Panc1 (cell line): ENCODE results near the gene ALDH18A1. TPM values are rescaled to one million over a fixed set of nuclear protein-coding genes. Genes with fewer than 3 reads are reported as not detected.

Experiments
- ATAC-seq: fragments of 200-7000 bp; cut with Tn5 transposase; 2 replicates; pipeline ENCODE4 v1.9.1; 2020; ENCODE audit warnings: mild to moderate bottlenecking, moderate library complexity
- BruUV-seq: library from RNA; stranded (reverse); fragments of 400-500 nt; replicated peaks from 2 replicates; lab custom pipeline; 2021; lab: Mats Ljungman, UMichigan
- CTCF ChIA-PET: fragments of 300-600 bp; sonication (Branson Sonifier 250); formaldehyde crosslinking; loops from one replicate; lab custom pipeline; 2022; ENCODE audit warnings: antibody characterized with exemption; lab: Charles Lee
- POLR2A ChIA-PET: fragments of 300-600 bp; sonication (Branson Sonifier 250); formaldehyde crosslinking; loops from one replicate; lab custom pipeline; 2022; ENCODE audit warnings: antibody characterized with exemption; lab: Charles Lee
- DNase-seq: peaks from one replicate; pipeline ENCODE4 v3.0.0-alpha.2; 2010; ENCODE audit warnings: low read depth, low spot score
- H3K27ac ChIP-seq: 2 replicates; pipeline ENCODE4 v1.5.1; 2011; ENCODE audit warnings: mild to moderate bottlenecking, low read length, inconsistent platforms
- H3K27me3 ChIP-seq: fragments of 200-500 bp; sonication (Bioruptor generic); 2 replicates; pipeline ENCODE4 v1.6.0; 2014; ENCODE audit warnings: low read length, inconsistent platforms; ENCODE audit not compliant: control insufficient read depth, insufficient read depth
- H3K36me3 ChIP-seq: fragments of 200-500 bp; sonication (Bioruptor generic); 2 replicates; pipeline ENCODE4 v1.5.1; 2014; ENCODE audit warnings: inconsistent platforms, mild to moderate bottlenecking, low read length, moderate library complexity; ENCODE audit not compliant: control insufficient read depth, insufficient read depth
- H3K4me1 ChIP-seq: 2 replicates; pipeline ENCODE4 v1.5.1; 2011; ENCODE audit warnings: inconsistent platforms, mild to moderate bottlenecking, low read length, moderate library complexity; ENCODE audit not compliant: control insufficient read depth, insufficient read depth
- H3K4me3 ChIP-seq, 2 experiments: 2 replicates each; pipeline ENCODE4 v1.5.1; 2011 to 2012; ENCODE audit warnings: low read depth in 2 of 2, low read length in 2 of 2, mild to moderate bottlenecking in 2 of 2, inconsistent platforms in 1 of 2, moderate library complexity in 1 of 2
- H3K9me3 ChIP-seq: fragments of 200-500 bp; sonication (Bioruptor generic); 2 replicates; pipeline ENCODE4 v1.5.1; 2014; ENCODE audit warnings: low read depth, mild to moderate bottlenecking, inconsistent platforms, low read length, moderate library complexity; ENCODE audit not compliant: control insufficient read depth, insufficient read depth
- CTCF ChIP-seq: fragments of 450-650 bp; IDR thresholded peaks from 2 replicates; pipeline ENCODE4 v1.5.1; 2017; ENCODE audit warnings: mild to moderate bottlenecking
- POLR2AphosphoS5 ChIP-seq: IDR thresholded peaks from 2 replicates; pipeline ENCODE4 v1.6.1; 2012; ENCODE audit warnings: mild to moderate bottlenecking, low read depth, low read length, moderate library complexity
- REST ChIP-seq, 2 experiments: IDR thresholded peaks; 2 replicates each; pipeline ENCODE4 v1.6.1; 2011 to 2012; ENCODE audit warnings: low read depth in 2 of 2, control low read depth in 1 of 2, low read length in 1 of 2, mild to moderate bottlenecking in 1 of 2, moderate library complexity in 1 of 2; ENCODE audit not compliant: insufficient read depth in 1 of 2
- SIN3A ChIP-seq: IDR thresholded peaks from 2 replicates; pipeline ENCODE4 v1.6.1; 2012; ENCODE audit warnings: low read depth, mild to moderate bottlenecking, low read length, moderate library complexity, borderline replicate concordance; ENCODE audit not compliant: insufficient read depth
- TCF7L2 ChIP-seq: IDR thresholded peaks from 2 replicates; pipeline ENCODE4 v1.6.1; 2011; ENCODE audit warnings: mild to moderate bottlenecking, low read depth, low read length, inconsistent platforms
- in situ Hi-C: cut with HindIII; loops from 2 replicates; pipeline ENCODE4 v1.10.0; 2016; ENCODE audit warnings: low sequenced_read_pairs, low pct_unique_long_range_greater_than_20kb
- intact Hi-C: fragments of 100-400 bp; cut with micrococcal nuclease; formaldehyde crosslinking; loops from one replicate; pipeline ENCODE4 v1.10.0; 2022; ENCODE audit not compliant: unreplicated experiment
- total RNA-seq: library from RNA; stranded (reverse); gene quantifications from one replicate; pipeline ENCODE4 v1.2.1, GENCODE V29; 2021; ENCODE audit not compliant: unreplicated experiment

ALDH18A1 gene
- total RNA-seq, 1 experiment from 2014 or later: 68.0 TPM

- BruUV-seq: no TSS peak
- TF ChIP-seq POLR2AphosphoS5: no peak
- TF ChIP-seq TCF7L2: no peak
- TF ChIP-seq CTCF: no peak
- no peak for TF ChIP-seq REST (IDR thresholded peaks at IDR 0.05; ENCODE audit: insufficient read depth in 1 of 2, low read depth in 2 of 2, low read length in 1 of 2)
- TF ChIP-seq SIN3A: no peak
- Histone ChIP-seq H3K36me3 (no peaks in the 10 kb centered on the region), H3K9me3 (no peaks in the 10 kb centered on the region), H3K4me3 (no peak overlapping the region), H3K27me3 (no peaks in the 10 kb centered on the region; the same call in none of the 2 replicates), H3K27ac (no peak overlapping the region), H3K4me1 (no peaks in the 10 kb centered on the region)
- ATAC-seq (no peak), DNase-seq (no peak)
- intact Hi-C loops: no loop called here
- in situ Hi-C loops: no loop called here
- POLR2A ChIA-PET: no interaction called here
- CTCF ChIA-PET: no interaction called here
Observed at GRCh38 chr10:95579292-95579691, 77.2 kb downstream of the ALDH18A1 start.

GRCh38 chr10:95578619-95579018 is 77.9 kb downstream of the ALDH18A1 start:
- Histone ChIP-seq H3K36me3 (no peaks in the 10 kb centered on the region), H3K4me1 (no peaks in the 10 kb centered on the region), H3K27ac (no peak overlapping the region), H3K27me3 (no peaks in the 10 kb centered on the region; the same call in none of the 2 replicates), H3K4me3 (no peak overlapping the region), H3K9me3 (no peaks in the 10 kb centered on the region)
- BruUV-seq: no TSS peak
- POLR2A ChIA-PET: no interaction called here
- no peak for DNase-seq
- intact Hi-C loops: no loop called here
- CTCF ChIA-PET: no interaction called here
- in situ Hi-C loops: no loop called here
- TF ChIP-seq SIN3A: no peak
- TF ChIP-seq POLR2AphosphoS5: no peak
- TF ChIP-seq CTCF: no peak
- no peak for TF ChIP-seq TCF7L2
- TF ChIP-seq REST (IDR thresholded peaks at IDR 0.05; ENCODE audit: insufficient read depth in 1 of 2, low read depth in 2 of 2, low read length in 1 of 2): no peak
- no peak for ATAC-seq
